ENCODE measurements around the gene WDR18. TPM values are rescaled to one million over a fixed set of nuclear protein-coding genes. Genes with fewer than 3 reads are reported as not detected.

WDR18 gene
- total and polyA plus RNA-seq, 2 of the 8 experiments (the other 6 are each of a cell fraction or from before 2014, with no cell fraction given), result 87.7 to 177 TPM

DNA sequence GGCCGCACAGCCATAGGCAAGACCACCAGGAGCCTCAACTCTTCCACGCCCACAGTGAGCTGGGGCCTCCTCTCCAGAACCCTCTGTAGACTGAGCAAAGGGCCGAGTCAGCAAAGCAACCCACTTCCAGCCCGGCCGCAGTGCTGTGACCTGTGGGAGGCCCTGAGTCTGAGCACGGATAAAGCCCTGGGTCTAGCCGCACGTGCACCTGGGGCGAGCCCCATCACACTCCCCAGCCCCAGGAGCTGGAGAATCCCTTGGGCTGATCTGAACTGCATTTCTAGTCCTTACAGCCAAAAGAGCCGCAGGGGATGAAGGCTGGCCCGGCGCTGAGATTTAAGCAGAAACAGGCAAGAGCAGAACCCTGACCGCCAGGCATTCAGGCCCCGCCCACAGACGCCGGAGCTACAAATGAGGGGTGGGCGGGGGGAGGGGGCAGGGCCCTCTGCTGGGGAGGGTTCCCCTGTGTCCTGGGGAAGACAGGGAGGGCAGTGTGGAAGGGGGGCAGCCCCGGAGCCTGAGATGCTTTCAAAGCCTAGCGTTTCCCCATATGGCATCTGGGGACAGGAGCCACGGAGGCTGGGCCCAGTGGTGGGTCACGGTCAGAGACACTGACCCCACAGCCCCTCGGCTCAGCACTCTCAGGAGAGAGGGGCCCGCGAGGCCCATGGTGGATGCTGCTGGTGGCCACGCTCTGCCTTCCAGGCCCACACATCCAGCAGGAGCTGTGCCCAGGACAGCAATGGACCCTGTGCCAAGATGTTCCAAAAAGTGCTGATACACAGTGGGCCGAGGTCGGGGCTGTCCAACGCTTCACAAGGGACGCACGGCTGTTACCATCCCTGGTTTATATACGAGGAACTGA lies 31.9 kb downstream of the WDR18 start:
- CTCF ChIA-PET (ENCODE audit: partially characterized antibody), result interaction anchor here (0.7 to 1.2 kb wide), 7 partner anchors 9 to 97 kb away, joined by 3 to 4 read pairs (median 3); no protein-coding TSS in a partner anchor
- Histone ChIP-seq H3K79me2 (ENCODE audit: control insufficient read depth in 1 of 2, insufficient read depth in 2 of 2, low read length in 2 of 2) (peaks cover 36 to 79% of the 10 kb centered on the region in 2 experiments), H3K27ac (ENCODE audit: low read depth, low read length) (peak overlapping the region; percentile 32; the same call in 1 of the 2 replicates)

More for the DNA sequence above, 31.9 kb downstream of the WDR18 start:
- no peak overlapping the region for H2BK120ac ChIP-seq (replicated peaks; ENCODE audit: low read depth, low read length)
- H3K36me3 ChIP-seq (ENCODE audit: control insufficient read depth in 2 of 4, insufficient read depth in 4 of 4, low read length in 3 of 4), result peaks cover 5 to 32% (median 9%) of the 10 kb centered on the region in 4 experiments; a peak in 6 of 8 replicates
- H2BK5ac ChIP-seq (ENCODE audit: low read depth, low read length), result peak overlapping the region; percentile 55
- H3K4me1 ChIP-seq (replicated peaks in 1 of 4; ENCODE audit: control insufficient read depth in 3 of 4, insufficient read depth in 4 of 4, low read length in 3 of 4), result peaks cover 0 to 37% (median 25%) of the 10 kb centered on the region in 4 experiments; a peak in 5 of 7 replicates
- no peak overlapping the region for H3K23ac ChIP-seq (ENCODE audit: insufficient read length)
- H3K9ac ChIP-seq (replicated peaks in 1 of 4; ENCODE audit: extremely low read depth in 1 of 4, low read depth in 3 of 4, low read length in 3 of 4), result peak overlapping the region in 1 of 4 experiments; percentile 17; a peak in 1 of 7 replicates
- FAIRE-seq, result no peak
- H3K4me3 ChIP-seq (ENCODE audit: extremely low read depth in 1 of 4, insufficient read depth in 2 of 4, low read depth in 3 of 4, low read length in 4 of 4), result peak overlapping the region in 2 of 4 experiments; percentile 1 to 24; a peak in 2 of 8 replicates
- peak overlapping the region; percentile 48 for H3K18ac ChIP-seq (ENCODE audit: extremely low read depth, low read length)
- TF ChIP-seq SP2 (IDR thresholded peaks at IDR 0.05; ENCODE audit: low read length), result no peak
- peak; percentile 16; the same call in 1 of the 2 replicates for TF ChIP-seq MAFK (IDR thresholded peaks at IDR 0.05; ENCODE audit: low read depth, low read length)
- no peak overlapping the region for H2BK12ac ChIP-seq (ENCODE audit: low read depth, low read length)
- H3K14ac ChIP-seq (ENCODE audit: insufficient read length), result no peak overlapping the region
- H3K4ac ChIP-seq (replicated peaks; ENCODE audit: insufficient read length, low read depth, low read length), result no peak overlapping the region
- H4K5ac ChIP-seq (ENCODE audit: insufficient read length, low read depth, low read length), result no peak overlapping the region
- H3K9me3 ChIP-seq (ENCODE audit: insufficient read depth in 2 of 2, low read depth in 1 of 2, low read length in 1 of 2), result no peaks in the 10 kb centered on the region
- peaks cover 24% of the 10 kb centered on the region for H3K79me1 ChIP-seq (ENCODE audit: low read depth, low read length)
- peaks cover 9% of the 10 kb centered on the region for H3K23me2 ChIP-seq (ENCODE audit: low read depth, low read length)
- peaks cover 38 to 53% of the 10 kb centered on the region in 2 experiments for H4K20me1 ChIP-seq (replicated peaks in 1 of 2; ENCODE audit: control insufficient read depth in 1 of 2, insufficient read depth in 2 of 2, low read length in 2 of 2)
- no peak overlapping the region for H3K56ac ChIP-seq (replicated peaks; ENCODE audit: insufficient read length, low read depth, low read length)
- H2AFZ ChIP-seq (ENCODE audit: low read length), result no peak overlapping the region
- WGBS, 2 experiments (ENCODE audit: extremely low coverage in 1 of 2, insufficient coverage in 1 of 2, insufficient read length in 1 of 2, insufficient replicate concordance in 2 of 2, low coverage in 1 of 2, low lambda C conversion rate in 2 of 2, missing lambda C conversion rate in 1 of 2), result 73% methylated on average over 24 of the region's 31 CpGs; no CpG with 5 or more reads in 1 of the 2 experiments
- H2BK20ac ChIP-seq (ENCODE audit: low read length), result no peak overlapping the region
- POLR2A ChIA-PET (ENCODE audit: partially characterized antibody), result interaction anchor here (0.7 to 6.4 kb wide), 6 partner anchors 13 to 227 kb away, joined by 3 to 125 read pairs (median 3); partner anchors contain the start of genes ABCA7, CNN2 and WDR18
- peak overlapping the region; percentile 3 to 56 for H3K4me2 ChIP-seq (ENCODE audit: insufficient read depth in 1 of 2, low read depth in 2 of 2, low read length in 2 of 2)
- peak in 1 of 2 experiments; percentile 78 for DNase-seq (ENCODE audit: low read depth in 1 of 2, low spot score in 2 of 2)
- no peak overlapping the region; the same call in 1 of the 2 replicates for H4K8ac ChIP-seq (ENCODE audit: extremely low read depth, insufficient read depth, low read length)
- H4K91ac ChIP-seq (replicated peaks; ENCODE audit: insufficient read length, low read length), result no peak overlapping the region
- no peak overlapping the region; the same call in 1 of the 2 replicates for H2AK5ac ChIP-seq (ENCODE audit: low read depth, low read length)
- no peaks in the 10 kb centered on the region for H3K27me3 ChIP-seq (replicated peaks in 1 of 4; ENCODE audit: control insufficient read depth in 3 of 4, extremely low read depth in 1 of 4, insufficient read depth in 3 of 4, low read length in 3 of 4)
- H2BK15ac ChIP-seq (ENCODE audit: low read length), result no peak overlapping the region

Measured in H1 (cell line).